Measurements from ENCODE around the gene DHRSX. TPM values are rescaled to one million over a fixed set of nuclear protein-coding genes. Genes with fewer than 3 reads are reported as not detected.

The DHRSX gene
- polyA plus RNA-seq, 1 donor from 2014 or later = 15.7 TPM

DNA sequence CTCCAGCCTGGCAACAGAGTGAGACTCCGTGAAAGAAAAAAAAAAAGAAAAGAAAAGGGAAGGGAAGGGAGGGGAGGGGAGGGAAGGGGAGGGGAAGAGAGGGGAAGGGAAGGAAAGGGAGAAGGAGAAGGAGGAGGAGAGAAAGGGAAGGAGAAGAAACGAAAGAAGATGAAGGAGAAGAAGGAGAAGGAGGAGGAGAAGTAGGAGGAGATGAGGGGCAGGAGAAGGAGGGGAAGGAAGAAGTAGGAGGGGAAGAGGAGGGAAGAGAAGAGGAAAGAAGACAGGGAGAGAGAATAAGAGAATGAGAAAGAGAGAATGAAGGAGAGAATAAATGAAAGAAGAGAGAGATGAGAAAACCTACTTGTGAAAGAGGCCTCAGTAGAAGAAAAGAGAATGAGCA lies 170.3 kb downstream of the DHRSX start:
- Histone ChIP-seq H3K36me3 (ENCODE audit: insufficient read depth, low read length) (no peaks in the 10 kb centered on the region), H3K9ac (ENCODE audit: low read length) (no peak overlapping the region), H3K4me2 (ENCODE audit: low read length) (no peak overlapping the region), H2AFZ (ENCODE audit: low read depth, low read length) (no peak overlapping the region), H3K27me3 (ENCODE audit: insufficient read depth, low read depth, low read length) (no peaks in the 10 kb centered on the region), H3K9me3 (ENCODE audit: low read length) (no peaks in the 10 kb centered on the region), H3K4me3 (ENCODE audit: low read length) (no peak overlapping the region), H3F3A (ENCODE audit: insufficient read depth, low read length, poor library complexity, severe bottlenecking) (no peaks in the 10 kb centered on the region), H3K9me2 (ENCODE audit: insufficient read depth, low read length) (no peaks in the 10 kb centered on the region), H3K79me2 (replicated peaks; ENCODE audit: insufficient read depth, low read length) (no peaks in the 10 kb centered on the region), H4K20me1 (ENCODE audit: insufficient read depth) (no peaks in the 10 kb centered on the region), H3K27ac (ENCODE audit: low read length) (no peak overlapping the region)
- no peak for TF ChIP-seq EP300 (conservative IDR thresholded peaks at IDR 0.05; ENCODE audit: poor library complexity, severe bottlenecking)
- no peak for TF ChIP-seq MXI1 (conservative IDR thresholded peaks at IDR 0.05; ENCODE audit: poor library complexity, severe bottlenecking)
- TF ChIP-seq TAF1 (IDR thresholded peaks at IDR 0.05; ENCODE audit: low read depth) = no peak
- TF ChIP-seq RAD21 (conservative IDR thresholded peaks at IDR 0.05) = no peak
- no peak for TF ChIP-seq CTCF (IDR thresholded peaks at IDR 0.05; ENCODE audit: poor library complexity, severe bottlenecking)
- no peak for TF ChIP-seq EZH2 (IDR thresholded peaks at IDR 0.05; ENCODE audit: borderline replicate concordance, insufficient read depth, low read length, poor library complexity, severe bottlenecking)
- no peak for TF ChIP-seq SMC3 (conservative IDR thresholded peaks at IDR 0.05; ENCODE audit: poor library complexity)
- TF ChIP-seq POLR2AphosphoS5 (IDR thresholded peaks at IDR 0.05) = no peak
- TF ChIP-seq REST (IDR thresholded peaks at IDR 0.05; ENCODE audit: borderline replicate concordance) = no peak

GRCh38 chrX:2327423-2327822 lies 173.4 kb downstream of the DHRSX start:
- Histone ChIP-seq H4K20me1 (ENCODE audit: insufficient read depth) (no peaks in the 10 kb centered on the region), H3K27ac (ENCODE audit: low read length) (no peak overlapping the region), H2AFZ (ENCODE audit: low read depth, low read length) (no peak overlapping the region), H3K9me2 (ENCODE audit: insufficient read depth, low read length) (no peaks in the 10 kb centered on the region), H3K36me3 (ENCODE audit: insufficient read depth, low read length) (no peaks in the 10 kb centered on the region), H3K9me3 (ENCODE audit: low read length) (no peaks in the 10 kb centered on the region), H3K9ac (ENCODE audit: low read length) (no peak overlapping the region), H3K79me2 (replicated peaks; ENCODE audit: insufficient read depth, low read length) (no peaks in the 10 kb centered on the region), H3K27me3 (ENCODE audit: insufficient read depth, low read depth, low read length) (no peaks in the 10 kb centered on the region), H3K4me2 (ENCODE audit: low read length) (no peak overlapping the region), H3K4me3 (ENCODE audit: low read length) (no peak overlapping the region), H3F3A (ENCODE audit: insufficient read depth, low read length, poor library complexity, severe bottlenecking) (no peaks in the 10 kb centered on the region)
- TF ChIP-seq CTCF (IDR thresholded peaks at IDR 0.05; ENCODE audit: poor library complexity, severe bottlenecking) (no peak), REST (IDR thresholded peaks at IDR 0.05; ENCODE audit: borderline replicate concordance) (no peak), MXI1 (conservative IDR thresholded peaks at IDR 0.05; ENCODE audit: poor library complexity, severe bottlenecking) (no peak), TAF1 (IDR thresholded peaks at IDR 0.05; ENCODE audit: low read depth) (no peak), SMC3 (conservative IDR thresholded peaks at IDR 0.05; ENCODE audit: poor library complexity) (no peak), EZH2 (IDR thresholded peaks at IDR 0.05; ENCODE audit: borderline replicate concordance, insufficient read depth, low read length, poor library complexity, severe bottlenecking) (no peak), POLR2AphosphoS5 (IDR thresholded peaks at IDR 0.05) (no peak), RAD21 (conservative IDR thresholded peaks at IDR 0.05) (no peak), EP300 (conservative IDR thresholded peaks at IDR 0.05; ENCODE audit: poor library complexity, severe bottlenecking) (no peak)

Data from neural cell (in vitro differentiated cells).